K562 (cell line): ENCODE measurements around the gene ENHO. TPM values are rescaled to one million over a fixed set of nuclear protein-coding genes. Genes with fewer than 3 reads are reported as not detected.

Experiments used
- ATAC-seq: fragments of 200-7000 bp; cut with Tn5 transposase; 3 replicates; pipeline ENCODE4 v1.9.1; 2020; ENCODE audit warnings: moderate library complexity
- BruUV-seq: library from RNA; stranded (reverse); fragments of 400-500 nt; replicated peaks from 2 replicates; lab custom pipeline; 2021; lab: Mats Ljungman, UMichigan
- CTCF ChIA-PET: fragments of 300-600 bp; formaldehyde crosslinking; extraction: SDS; loops from one replicate; lab custom pipeline; 2021; ENCODE audit warnings: low intra/inter-chr PET ratio; lab: Yijun Ruan, JAX
- POLR2A ChIA-PET: fragments of 300-600, 350-650 bp; sonication (Branson Sonifier 250); formaldehyde crosslinking; extraction: SDS; loops from one replicate; lab custom pipeline; 2021; ENCODE audit warnings: antibody characterized with exemption, inconsistent platforms; lab: Yijun Ruan, JAX
- DNase-seq, 4 experiments: peaks; one replicate each; pipeline versions ENCODE4 v3.0.0 to v3.0.0-alpha.2; 2011 to 2018; ENCODE audit warnings: low spot score in 3 of 4, mixed read lengths in 3 of 4; ENCODE audit errors: extremely low read depth in 1 of 4
- FAIRE-seq: peaks from 2 replicates; lab custom pipeline; 2011; peaks lifted over from hg19 to GRCh38; lab: Jason Lieb, UNC
- H2AFZ ChIP-seq: 2 replicates; pipeline ENCODE4 v1.6.0; 2011; ENCODE audit warnings: low read depth, low read length, control low read depth, inconsistent platforms
- H3K27ac ChIP-seq: fragments of 200-600 bp; 3 replicates; pipeline ENCODE4 v1.8.0; 2011; ENCODE audit warnings: low read depth, mild to moderate bottlenecking, control low read depth, inconsistent platforms, low read length, moderate library complexity, mixed read lengths; ENCODE audit errors: extremely low read depth
- H3K27me3 ChIP-seq, 2 experiments: fragments of 300-600 bp in 1 of 2; 2 replicates in 1 of 2; 3 replicates in 1 of 2; pipeline versions ENCODE4 v1.6.0 to v1.8.0; 2011; ENCODE audit warnings: inconsistent platforms in 2 of 2, low read length in 2 of 2, mild to moderate bottlenecking in 1 of 2, mixed read lengths in 1 of 2, moderate library complexity in 1 of 2; ENCODE audit not compliant: control insufficient read depth in 2 of 2, insufficient read depth in 2 of 2
- H3K36me3 ChIP-seq: fragments of 300-600 bp; 3 replicates; pipeline ENCODE4 v1.8.0; 2011; ENCODE audit warnings: mild to moderate bottlenecking, low read length, inconsistent platforms; ENCODE audit not compliant: control insufficient read depth, insufficient read depth
- H3K4me1 ChIP-seq, 2 experiments: fragments of 200-600 bp in 1 of 2; replicated peaks in 1 of 2; 2 replicates in 1 of 2; 3 replicates in 1 of 2; pipeline versions ENCODE4 v1.5.1 to v1.8.0; 2011; ENCODE audit warnings: inconsistent platforms in 2 of 2, low read length in 2 of 2, mild to moderate bottlenecking in 1 of 2, mixed read lengths in 1 of 2, moderate library complexity in 1 of 2; ENCODE audit not compliant: control insufficient read depth in 2 of 2, insufficient read depth in 2 of 2
- H3K4me2 ChIP-seq: 2 replicates; pipeline ENCODE4 v1.6.1; 2011; ENCODE audit warnings: low read length, control low read depth, inconsistent platforms, mixed read lengths; ENCODE audit not compliant: insufficient read depth
- H3K4me3 ChIP-seq: fragments of 200-600 bp; sonication (generic), shearing (Covaris generic); 2 replicates; pipeline ENCODE4 v1.5.1; 2016; ENCODE audit warnings: control low read depth, inconsistent platforms
- H3K79me2 ChIP-seq: fragments of 200-600 bp; 3 replicates; pipeline ENCODE4 v1.8.0; 2011; ENCODE audit warnings: low read length, inconsistent platforms; ENCODE audit not compliant: control insufficient read depth, insufficient read depth
- H3K9ac ChIP-seq, 2 experiments: 2 replicates each; pipeline versions ENCODE4 v1.6.0 to v1.6.1; 2011; ENCODE audit warnings: low read depth in 2 of 2, low read length in 2 of 2, control low read depth in 1 of 2, inconsistent platforms in 1 of 2, mild to moderate bottlenecking in 1 of 2, mixed read lengths in 1 of 2; ENCODE audit not compliant: insufficient read depth in 1 of 2
- H3K9me1 ChIP-seq: one replicate; pipeline ENCODE4 v1.6.0; 2011; ENCODE audit warnings: inconsistent platforms, mild to moderate bottlenecking, low read length, moderate library complexity; ENCODE audit not compliant: control insufficient read depth, insufficient read depth
- H3K9me3 ChIP-seq: replicated peaks from 2 replicates; pipeline ENCODE4 v1.5.1; 2011; ENCODE audit warnings: low read depth, low read length, inconsistent platforms; ENCODE audit not compliant: control insufficient read depth, insufficient read depth
- H4K20me1 ChIP-seq: replicated peaks from 2 replicates; pipeline ENCODE4 v1.6.1; 2011; ENCODE audit warnings: low read length, inconsistent platforms, mixed read lengths; ENCODE audit not compliant: control insufficient read depth, insufficient read depth
- CBX5 ChIP-seq: IDR thresholded peaks from 2 replicates; pipeline ENCODE4 v1.6.1; 2014; ENCODE audit warnings: low read depth, borderline replicate concordance
- CEBPB ChIP-seq: fragments of 450-650 bp; IDR thresholded peaks from 2 replicates; pipeline ENCODE4 v1.6.1; 2016; ENCODE audit warnings: missing genetic modification characterization, missing compliant biosample characterization
- MYNN ChIP-seq, 2 experiments: sonication (generic); formaldehyde crosslinking in 1 of 2; IDR thresholded peaks; 2 replicates each; pipeline versions ENCODE4 v1.5.0 to v1.6.1; 2016 to 2020; ENCODE audit warnings: antibody characterized with exemption in 1 of 2, missing genetic modification reagents in 1 of 2
- RFX7 ChIP-seq: fragments of 250-450 bp; sonication (Bioruptor Pico); IDR thresholded peaks from 2 replicates; pipeline ENCODE4 v1.5.1; 2021; ENCODE audit warnings: mild to moderate bottlenecking
- SIN3A ChIP-seq, 2 experiments: fragments of 150-350 bp in 1 of 2; IDR thresholded peaks; 2 replicates each; pipeline ENCODE4 v1.6.1; 2011 to 2016; ENCODE audit warnings: borderline replicate concordance in 2 of 2, low read depth in 2 of 2, low read length in 2 of 2, mild to moderate bottlenecking in 2 of 2, moderate library complexity in 2 of 2; ENCODE audit not compliant: control insufficient read depth in 1 of 2
- SMARCA4 ChIP-seq: fragments of 450-650 bp; IDR thresholded peaks from 2 replicates; pipeline ENCODE4 v1.6.1; 2016
- TRIM28 ChIP-seq: fragments of 450-650 bp; IDR thresholded peaks from 2 replicates; pipeline ENCODE4 v1.6.1; 2017
- ZNF511 ChIP-seq: sonication (generic); formaldehyde crosslinking; IDR thresholded peaks from 2 replicates; pipeline ENCODE4 v1.8.0; 2022; ENCODE audit warnings: mild to moderate bottlenecking, missing genetic modification reagents
- ZZZ3 ChIP-seq: fragments of 450-650 bp; IDR thresholded peaks from 2 replicates; pipeline ENCODE4 v1.6.1; 2016; ENCODE audit warnings: antibody characterized with exemption, mild to moderate bottlenecking, moderate library complexity
- WGBS: fragments of 100-300 bp; shearing (Covaris generic); methylation state at CpG from one replicate; pipeline ENCODE4 v1.1.6; 2016; ENCODE audit warnings: low coverage, mixed read lengths; ENCODE audit not compliant: insufficient coverage; ENCODE audit errors: missing lambda C conversion rate; 5-methylcytosine and 5-hydroxymethylcytosine counted together
- in situ Hi-C: fragments of 300-500 bp; cut with MboI; formaldehyde crosslinking; loops from 4 replicates; pipeline ENCODE4 v1.15.0; 2018; ENCODE audit warnings: inconsistent platforms, mixed read lengths
- intact Hi-C: fragments of 100-400 bp; cut with micrococcal nuclease; formaldehyde crosslinking; loops from 2 replicates; pipeline ENCODE4 v1.14.2; 2022
- polyA plus RNA-seq, 8 experiments: library from polyadenylated mRNA; depleted of rRNA in 4 of 8; stranded (reverse) in 5 of 8; unstranded in 3 of 8; fragments of >200 nt; fragmentation: Nextera tagmentation in 2 of 8; fragmentation: Illumina TruSeq in 1 of 8; extraction: Ambion mirVana in 2 of 8; extraction: Trizol in 1 of 8; gene quantifications; 2 replicates each; pipeline versions ENCODE4 v1.2.1 to v1.2.3, GENCODE V29; 2011 to 2014; ENCODE audit warnings: inconsistent platforms in 1 of 8, missing spikeins in 1 of 8
- total RNA-seq, 7 experiments: library from RNA; depleted of rRNA in 6 of 7; stranded (reverse); fragments of >200 nt in 6 of 7; fragmentation: Illumina TruSeq in 2 of 7; extraction: Trizol in 2 of 7; gene quantifications; 2 replicates each; pipeline versions ENCODE4 v1.2.1 to v1.2.3, GENCODE V29; 2011 to 2021; ENCODE audit warnings: low replicate concordance in 1 of 7
- TF ChIP-seq, protein P1 (sequence below): fragments of 250-450 bp; sonication (Bioruptor Pico); IDR thresholded peaks from 2 replicates; pipeline ENCODE4 v1.4.0; 2020; ENCODE audit warnings: mild to moderate bottlenecking, moderate library complexity

The ENHO gene
- total and polyA plus RNA-seq, 9 of the 15 experiments (the other 6 are each of a cell fraction or from before 2014, with no cell fraction given): 0.24 TPM; not detected in 8

GRCh38 chr9:34510497-34511468 is 12.0 kb downstream of the ENHO start:
- POLR2A ChIA-PET: interaction anchor here (1.2 kb wide), 1 partner anchor 10 kb away, joined by 4 read pairs; no protein-coding TSS in a partner anchor

More at GRCh38 chr9:34510497-34511468, 12.0 kb downstream of the ENHO start:
- Histone ChIP-seq H4K20me1 (no peaks in the 10 kb centered on the region), H3K9me1 (no peaks in the 10 kb centered on the region), H3K4me3 (no peak overlapping the region), H2AFZ (no peak overlapping the region), H3K27ac (no peak overlapping the region), H3K9me3 (no peaks in the 10 kb centered on the region), H3K36me3 (no peaks in the 10 kb centered on the region), H3K79me2 (no peaks in the 10 kb centered on the region), H3K9ac (no peak overlapping the region), H3K4me1 (no peaks in the 10 kb centered on the region; a peak in 1 of 5 replicates), H3K27me3 (peaks cover 0 to 10% of the 10 kb centered on the region in 2 experiments; a peak in 1 of 5 replicates), H3K4me2 (no peak overlapping the region)
- BruUV-seq: no TSS peak
- CTCF ChIA-PET: no interaction called here
- no peak for ATAC-seq
- FAIRE-seq: no peak
- 11% methylated on average over 3 of the region's 13 CpGs for WGBS
- TF ChIP-seq TRIM28 (no peak), ZZZ3 (no peak), RFX7 (no peak), CEBPB (tag) (no peak), CBX5 (no peak), MYNN (IDR thresholded peaks at IDR 0.05) (no peak), MYNN (CRISPR knock-in tag; IDR thresholded peaks at IDR 0.05) (no peak), ZNF511 (CRISPR knock-in tag) (no peak), SIN3A (IDR thresholded peaks at IDR 0.05; ENCODE audit: borderline replicate concordance in 2 of 2, control insufficient read depth in 1 of 2, low read depth in 2 of 2, low read length in 2 of 2) (no peak), SMARCA4 (no peak)
- TF ChIP-seq, protein P1, sequence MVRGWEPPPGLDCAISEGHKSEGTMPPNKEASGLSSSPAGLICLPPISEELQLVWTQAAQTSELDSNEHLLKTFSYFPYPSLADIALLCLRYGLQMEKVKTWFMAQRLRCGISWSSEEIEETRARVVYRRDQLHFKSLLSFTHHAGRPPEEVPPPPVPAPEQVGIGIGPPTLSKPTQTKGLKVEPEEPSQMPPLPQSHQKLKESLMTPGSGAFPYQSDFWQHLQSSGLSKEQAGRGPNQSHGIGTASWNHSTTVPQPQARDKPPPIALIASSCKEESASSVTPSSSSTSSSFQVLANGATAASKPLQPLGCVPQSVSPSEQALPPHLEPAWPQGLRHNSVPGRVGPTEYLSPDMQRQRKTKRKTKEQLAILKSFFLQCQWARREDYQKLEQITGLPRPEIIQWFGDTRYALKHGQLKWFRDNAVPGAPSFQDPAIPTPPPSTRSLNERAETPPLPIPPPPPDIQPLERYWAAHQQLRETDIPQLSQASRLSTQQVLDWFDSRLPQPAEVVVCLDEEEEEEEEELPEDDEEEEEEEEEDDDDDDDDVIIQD (CRISPR knock-in tag): no peak
- intact Hi-C loops: no loop called here
- no peak for DNase-seq
- in situ Hi-C loops: no loop called here
